Brain pericyte (primary cell): ENCODE measurements around the gene PLS3.

ENCODE experiments used
- DNase-seq: peaks from one replicate; pipeline ENCODE4 v3.0.0-alpha.2; 2012; ENCODE audit warnings: low read depth, low spot score

Gene PLS3

DNA sequence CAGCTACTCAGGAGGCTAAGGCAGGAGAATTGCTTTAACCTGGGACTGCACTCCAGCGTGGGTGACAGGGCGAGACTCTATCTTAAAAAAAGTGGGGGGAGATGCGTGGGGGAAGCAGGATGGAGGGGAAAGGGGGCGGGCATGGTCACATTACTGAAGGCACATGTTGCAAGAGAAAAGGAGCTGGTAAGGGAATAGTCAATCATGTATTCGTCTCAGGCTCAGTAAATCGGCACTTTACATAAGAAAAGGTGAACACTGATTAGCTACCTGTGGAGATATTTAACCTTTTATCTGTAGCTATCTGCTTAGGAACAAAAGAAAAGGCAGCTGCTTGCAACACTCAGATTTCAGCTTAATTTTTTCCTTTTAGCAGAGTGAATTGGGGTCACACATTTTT, 132.5 kb downstream of the PLS3 start:
- DNase-seq = no peak

DNA sequence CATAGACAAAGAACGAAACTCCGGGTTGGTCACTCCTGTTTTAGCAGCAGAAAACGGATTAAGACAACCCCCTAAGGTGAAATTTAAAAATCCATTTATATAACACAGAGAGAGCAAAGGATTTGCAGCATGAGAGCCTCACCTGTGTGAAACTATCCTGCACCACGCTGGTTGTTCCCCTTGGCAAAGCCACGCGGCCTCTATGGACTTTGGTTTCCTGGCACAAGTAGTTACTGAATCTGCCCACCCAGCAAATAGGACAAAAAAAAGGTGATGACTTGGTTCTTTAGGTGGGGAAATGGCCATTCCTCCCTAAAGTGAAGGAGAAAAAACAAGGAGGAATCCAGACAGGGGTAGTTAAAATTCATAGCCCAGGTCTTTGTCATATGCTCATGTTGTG, 133.1 kb downstream of the PLS3 start:
- DNase-seq = no peak

- no peak for DNase-seq
Measured at GRCh38 chrX:115696039-115696438, 135.1 kb downstream of the PLS3 start.

DNA sequence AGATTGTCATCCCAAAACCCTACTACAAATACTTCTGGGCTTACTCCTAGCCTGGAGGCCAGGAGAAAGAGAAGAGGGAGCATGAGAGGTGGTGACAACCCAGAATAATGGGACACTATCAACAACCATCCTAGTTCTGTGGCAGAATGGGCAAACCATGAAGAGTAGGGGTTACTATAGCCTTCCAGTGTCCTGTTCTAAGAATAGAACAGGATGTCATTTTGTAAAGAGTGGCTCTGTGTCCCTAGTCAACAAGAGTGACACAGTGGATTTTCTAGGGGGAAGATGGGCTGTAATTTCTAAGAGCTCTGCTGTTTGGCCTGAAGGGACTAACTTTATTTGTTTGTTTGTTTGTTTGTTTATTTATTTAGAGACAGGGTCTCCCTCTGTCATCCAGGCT, 136.0 kb downstream of the PLS3 start:
- DNase-seq = no peak

DNA sequence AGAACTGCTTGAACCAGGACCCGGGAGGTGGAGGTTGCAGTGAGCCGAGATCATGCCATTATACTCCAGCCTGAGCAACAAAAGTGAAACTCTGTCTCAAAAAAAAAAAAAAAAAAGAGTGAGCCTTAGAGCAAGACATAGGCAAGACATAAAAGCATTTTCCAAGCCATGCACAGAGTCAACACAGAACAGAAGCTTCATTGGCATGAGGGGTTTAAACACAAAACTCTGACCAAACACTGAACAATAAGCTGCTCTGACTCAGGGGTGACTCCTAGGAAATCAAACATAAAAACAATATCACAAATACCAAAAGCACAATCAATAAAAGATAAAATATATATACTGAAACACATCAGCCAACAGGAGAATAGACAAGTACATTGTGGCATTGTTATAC, 136.8 kb downstream of the PLS3 start:
- no peak for DNase-seq
